GM18505 (cell line): ENCODE measurements around the gene SIGLEC8.
"Not testable (repeated sequence)": the region's sequence is repeated elsewhere in the genome, so short reads cannot be mapped to it uniquely, and the experiment has no call there.

Experiments used
- ATAC-seq: cut with Tn5 transposase; IDR thresholded peaks from one replicate; pipeline ENCODE4 v1.9.1; 2021; ENCODE audit not compliant: unreplicated experiment
- POLR2A ChIP-seq: IDR thresholded peaks from 4 replicates; pipeline ENCODE4 v1.6.1; 2011; ENCODE audit warnings: borderline replicate concordance; ENCODE audit not compliant: insufficient read depth, insufficient read length; ENCODE audit errors: extremely low read depth

SIGLEC8 gene

DNA sequence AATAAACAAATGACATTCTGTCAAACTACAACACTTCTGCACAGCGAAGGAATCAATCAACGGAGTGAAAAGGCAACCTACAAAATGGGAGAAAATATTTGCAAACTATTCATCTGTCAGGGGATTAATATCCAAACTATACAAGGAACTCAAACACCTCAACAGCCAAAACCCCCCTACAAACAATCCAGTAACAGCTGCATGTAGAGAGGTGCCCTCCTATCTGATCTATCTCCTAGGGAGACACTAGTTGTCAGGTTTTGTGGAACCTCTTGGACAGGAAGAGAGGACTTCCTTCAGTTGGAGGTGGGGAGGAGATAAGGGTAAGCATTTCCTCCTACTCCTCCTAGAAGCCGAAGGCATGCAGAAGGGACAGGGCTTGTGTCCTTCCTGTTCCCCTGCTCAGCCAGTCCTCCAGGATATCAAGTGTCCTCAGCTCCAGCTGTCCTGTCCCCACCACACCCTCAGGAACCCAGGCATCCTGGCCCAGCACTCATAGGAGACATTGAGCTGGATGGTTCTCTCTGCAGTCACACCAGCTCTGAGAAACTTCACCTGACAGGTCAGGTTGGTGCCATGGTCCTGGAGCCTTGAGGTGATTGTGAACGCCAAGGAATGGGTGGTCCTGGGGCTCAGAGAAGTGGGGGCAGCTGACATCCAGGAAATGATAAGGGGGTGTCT, 9.8 kb upstream of the SIGLEC8 start:
- no peak for ATAC-seq
- no peak for TF ChIP-seq POLR2A

DNA sequence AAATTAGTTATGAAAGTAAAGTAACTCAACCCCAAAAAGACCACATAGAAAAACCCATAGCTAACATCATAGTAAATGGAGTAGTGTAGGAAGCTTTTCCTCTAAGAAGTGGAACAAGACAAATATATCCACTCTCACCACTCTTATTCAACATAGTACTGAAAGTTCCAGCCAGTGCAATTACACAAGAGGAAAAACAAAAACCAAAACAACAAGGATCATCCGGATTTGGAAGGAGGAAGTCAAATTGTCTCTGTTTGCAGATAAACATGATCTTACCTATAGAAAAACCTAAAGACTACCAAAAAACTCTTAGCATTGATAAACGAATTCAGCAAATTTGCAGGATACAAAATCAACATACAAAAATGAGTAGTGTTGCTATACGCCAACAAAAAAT, 8.5 kb upstream of the SIGLEC8 start:
- TF ChIP-seq POLR2A: no peak
- no peak for ATAC-seq

DNA sequence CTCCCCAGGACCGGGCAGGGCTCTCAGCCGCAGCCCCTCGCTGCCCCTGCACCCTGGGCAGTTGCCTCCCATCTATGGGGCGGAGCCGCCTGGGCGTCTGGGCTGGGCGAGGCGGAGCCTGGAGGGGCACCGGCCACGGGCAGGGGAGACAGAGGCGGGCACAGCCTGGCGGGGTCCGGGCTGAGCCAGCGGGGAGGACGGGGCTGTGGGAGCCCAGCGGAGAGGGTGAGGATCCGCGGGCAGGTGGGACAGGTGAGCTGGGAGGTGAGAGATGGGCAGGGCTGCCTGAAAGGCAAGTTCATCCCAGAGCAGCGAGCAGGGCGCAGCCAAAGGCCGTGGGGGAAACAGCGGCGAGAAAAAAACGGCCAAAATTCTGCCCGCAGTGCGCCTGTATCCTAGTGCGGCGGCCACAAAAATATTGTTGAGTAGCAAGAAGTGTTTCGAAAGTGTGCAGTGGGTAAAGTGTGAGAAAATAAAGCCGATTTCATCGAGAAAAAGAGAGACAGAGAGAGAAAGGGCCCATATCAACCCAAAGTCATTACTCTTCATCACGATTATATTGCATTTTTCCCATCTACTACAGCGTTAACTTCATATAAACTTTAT, 5.8 kb upstream of the SIGLEC8 start:
- not testable (repeated sequence) for ATAC-seq

DNA sequence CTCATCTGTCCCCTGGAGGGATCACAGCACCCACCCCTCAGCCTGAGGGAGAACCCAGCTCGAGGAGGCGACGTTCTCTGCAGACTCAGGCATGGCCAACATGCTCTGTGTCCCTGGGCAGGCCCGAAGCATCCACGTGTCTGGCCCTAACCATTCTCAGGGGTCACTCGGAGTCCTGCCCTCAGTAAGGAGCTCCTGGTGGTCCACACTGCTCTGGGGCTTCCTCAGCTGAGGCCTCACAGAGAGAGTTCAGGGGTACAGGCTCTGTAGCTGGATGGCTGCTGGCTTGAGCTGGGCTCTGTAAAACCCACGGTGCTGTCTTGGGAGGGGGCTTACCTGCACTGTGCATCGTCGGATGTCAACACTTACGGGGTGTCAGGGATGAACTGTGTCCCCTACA, 4.4 kb upstream of the SIGLEC8 start:
- ATAC-seq: no peak
- TF ChIP-seq POLR2A: no peak

DNA sequence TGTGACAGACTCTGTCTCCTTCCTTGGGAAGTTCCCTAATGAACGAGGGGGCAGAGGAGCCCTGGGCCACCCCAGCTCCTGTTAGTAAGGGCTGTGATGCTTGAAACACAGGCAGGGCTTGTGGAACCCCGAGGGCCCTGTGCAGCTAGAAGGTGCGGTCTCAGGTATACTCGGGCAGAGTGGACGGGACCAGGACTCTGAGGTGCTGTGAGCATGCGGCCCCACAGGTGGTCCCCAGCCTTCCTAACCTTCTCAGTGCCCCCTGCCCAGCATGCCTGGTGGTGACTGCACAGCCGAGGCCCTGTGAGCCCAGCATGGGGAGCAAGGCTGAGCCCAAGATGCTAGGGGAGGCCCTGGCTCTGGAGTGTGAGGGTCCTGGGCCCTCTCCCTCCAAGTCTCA, 4.0 kb upstream of the SIGLEC8 start:
- no peak for TF ChIP-seq POLR2A
- ATAC-seq: no peak

DNA sequence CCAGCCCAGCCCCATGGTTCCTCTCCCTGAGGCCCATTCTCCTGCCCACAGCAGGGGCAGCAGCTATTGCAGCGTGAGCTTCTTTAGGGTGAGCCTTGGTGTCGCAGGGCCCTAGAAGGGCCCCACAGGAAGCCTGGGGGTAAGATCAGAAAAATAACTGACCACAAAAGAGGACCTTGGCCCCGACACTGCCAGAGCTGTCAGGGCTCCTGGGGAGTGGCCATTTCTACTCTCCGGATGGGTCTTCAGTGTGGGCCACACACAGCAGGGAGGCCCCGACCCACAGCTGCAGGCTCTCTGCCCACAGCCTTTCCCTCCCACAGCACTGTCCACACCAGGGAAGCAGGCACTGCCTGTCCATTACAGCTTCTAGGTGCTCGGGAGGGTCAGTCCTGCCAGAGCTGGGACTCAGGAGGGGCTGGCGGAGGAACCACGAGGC, 3.5 kb upstream of the SIGLEC8 start:
- no peak for ATAC-seq

DNA sequence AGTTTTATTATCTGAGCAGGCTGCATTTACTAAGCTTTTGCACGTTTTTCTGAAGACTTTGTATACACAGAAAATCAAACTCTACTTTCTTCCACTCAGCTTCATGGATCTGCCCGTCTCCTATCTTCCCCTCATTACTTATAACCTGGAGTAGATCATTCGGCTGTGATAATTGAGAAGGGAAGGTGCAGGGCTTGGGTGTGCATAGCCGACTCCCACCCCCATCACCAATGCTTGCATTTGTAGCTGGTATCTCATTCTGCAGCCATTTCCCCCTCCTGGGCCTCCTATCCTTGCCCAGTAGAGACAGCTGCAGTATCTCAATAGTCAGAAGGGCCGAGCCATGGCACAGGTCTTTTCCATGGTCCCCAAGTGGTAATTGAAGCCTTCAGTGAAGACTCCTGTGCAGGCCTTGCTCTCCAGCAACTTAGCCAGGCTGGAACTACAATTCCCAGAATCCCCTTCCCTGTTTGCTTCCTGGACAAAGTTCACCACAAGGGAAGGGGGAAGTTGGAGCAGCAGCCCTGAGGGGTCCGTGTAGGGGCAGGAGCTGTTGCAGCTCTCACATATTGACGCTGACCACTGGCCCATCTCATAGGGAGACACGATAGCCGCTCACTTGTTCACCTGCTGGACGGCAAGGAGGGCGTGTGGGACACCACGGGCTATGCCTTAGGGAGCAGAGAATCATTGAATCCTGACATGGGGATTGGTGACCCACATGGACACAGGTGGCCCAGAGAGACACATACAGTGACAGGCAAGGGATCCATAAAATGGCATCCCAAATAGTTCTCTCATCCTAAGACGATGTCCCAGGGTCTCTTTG, 2.1 kb upstream of the SIGLEC8 start:
- no peak for TF ChIP-seq POLR2A
- ATAC-seq: no peak

More for the DNA sequence above, 3.5 kb upstream of the SIGLEC8 start:
- no peak for TF ChIP-seq POLR2A

DNA sequence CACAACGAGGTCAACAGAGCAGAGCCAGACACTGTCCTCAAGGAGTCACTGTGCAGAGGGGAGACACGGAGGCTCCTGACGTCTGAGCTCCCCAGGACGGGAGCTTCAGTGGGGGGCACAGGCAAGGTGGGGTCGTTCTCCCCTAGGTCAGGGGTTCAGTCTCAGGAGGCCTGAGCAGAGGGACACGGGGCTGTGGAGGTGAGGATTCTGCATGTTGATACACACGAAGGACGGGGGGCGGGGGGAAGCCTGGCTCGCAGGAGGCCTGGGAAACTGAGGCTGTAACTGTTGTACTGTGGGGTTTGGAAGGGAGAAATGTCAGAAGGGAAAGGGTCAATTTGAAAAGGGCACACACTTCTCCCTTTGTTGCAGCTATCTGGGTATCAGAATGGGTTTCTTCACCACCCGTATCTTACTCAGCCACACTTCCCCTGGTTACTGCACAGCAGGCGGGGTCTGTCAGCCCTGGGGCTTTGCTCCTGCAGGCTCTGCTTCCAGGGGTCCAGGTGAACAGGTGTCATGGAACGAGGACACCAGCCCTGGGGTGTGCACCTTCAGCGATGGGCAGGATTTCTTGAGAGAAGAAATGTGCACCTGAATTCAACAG, 748 bp upstream of the SIGLEC8 start:
- ATAC-seq: no peak
- no peak for TF ChIP-seq POLR2A

DNA sequence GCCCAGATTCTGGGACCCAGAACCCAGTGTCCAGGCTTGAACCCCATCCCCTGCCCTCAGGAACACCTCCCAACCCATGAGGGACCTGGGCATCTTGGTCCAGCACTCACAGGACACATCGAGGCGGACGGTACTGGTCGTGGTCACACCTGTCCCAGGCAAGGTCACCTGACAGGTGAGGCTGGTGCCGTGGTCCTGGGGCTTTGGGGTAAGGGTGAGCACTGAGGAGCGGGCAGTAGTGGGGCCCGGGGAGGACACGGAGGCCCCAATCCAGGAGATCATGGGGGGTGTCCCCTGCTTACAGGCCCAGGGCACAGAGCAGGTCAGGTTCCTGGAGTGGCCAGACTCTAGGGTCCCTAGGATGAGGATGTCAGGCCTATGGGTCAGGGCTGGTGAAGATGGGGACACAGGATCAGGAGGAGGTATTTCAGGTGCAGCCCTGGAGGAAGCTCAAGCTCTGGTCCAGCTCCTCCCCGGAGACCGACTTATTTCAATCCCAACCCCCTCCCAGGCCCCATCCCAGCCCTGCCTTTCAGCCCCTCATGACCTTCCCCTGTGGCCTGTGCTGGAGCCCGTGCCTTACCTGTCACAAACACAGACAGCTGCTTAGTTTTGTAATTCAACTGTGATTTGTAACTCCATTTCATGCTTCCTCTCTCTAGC, 772 bp downstream of the SIGLEC8 start:
- ATAC-seq: no peak

DNA sequence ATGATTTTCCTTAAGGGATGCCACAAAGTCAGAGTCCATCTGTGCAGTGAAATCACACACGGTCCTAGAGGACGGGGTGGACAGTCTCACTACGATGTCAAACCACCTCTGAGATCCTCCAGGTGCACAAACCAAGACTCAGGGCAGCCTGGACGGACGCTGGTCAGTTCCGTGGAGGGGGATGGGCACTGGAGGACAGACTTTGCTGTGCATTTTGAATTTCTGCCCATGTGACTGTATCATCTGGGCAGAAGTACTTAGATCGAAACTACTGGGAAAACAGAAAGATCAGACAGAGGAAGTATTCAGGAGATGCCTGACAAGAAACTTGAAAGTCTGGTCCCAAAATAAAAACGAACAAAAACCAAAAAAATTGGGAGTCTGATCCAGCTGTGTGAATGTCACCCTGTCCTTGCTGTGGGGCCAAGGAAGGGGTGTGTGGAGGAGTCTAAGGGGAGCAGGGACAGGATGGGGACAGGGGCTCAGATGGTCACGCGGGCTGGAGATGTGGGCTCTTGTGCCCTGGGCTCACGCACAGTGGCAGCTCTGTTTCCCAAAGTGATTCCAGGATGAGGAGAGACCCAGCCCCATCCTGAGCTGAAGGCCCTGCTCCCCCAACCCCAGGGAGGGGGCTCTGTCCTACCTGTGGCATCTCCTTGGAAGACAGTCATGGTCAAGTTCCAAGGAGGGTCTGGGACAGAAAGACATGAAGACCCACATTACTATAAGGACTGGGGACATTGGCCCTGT, 1.5 kb downstream of the SIGLEC8 start:
- TF ChIP-seq POLR2A: no peak
- no peak for ATAC-seq

More for the DNA sequence above, 772 bp downstream of the SIGLEC8 start:
- TF ChIP-seq POLR2A: no peak

DNA sequence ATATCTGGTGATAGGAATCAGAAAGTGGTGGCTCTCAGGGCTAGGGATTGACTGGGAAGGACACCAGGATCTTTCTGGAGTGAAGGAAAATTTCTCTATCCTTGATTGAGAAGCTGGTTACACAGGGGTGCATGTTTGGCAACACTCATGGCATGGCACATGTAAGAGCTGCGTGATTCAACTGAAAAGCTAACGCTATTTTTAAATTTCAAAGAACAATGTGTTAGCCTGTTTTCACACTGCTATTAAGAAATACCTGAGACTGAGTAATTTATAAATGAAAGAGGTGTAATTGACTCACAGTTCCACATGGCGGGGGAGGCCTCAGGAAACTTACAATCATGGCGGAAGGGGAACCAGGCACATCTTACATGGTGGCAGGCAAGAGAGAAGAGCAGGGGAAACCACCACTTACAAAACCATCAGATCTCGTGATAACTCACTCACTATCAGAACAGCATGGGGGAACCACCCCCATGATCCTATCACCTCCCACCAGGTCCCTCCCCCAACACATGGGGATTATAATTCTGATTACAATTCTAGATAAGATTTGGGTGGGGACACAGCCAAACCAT, 7.4 kb downstream of the SIGLEC8 start:
- ATAC-seq: no peak
- no peak for TF ChIP-seq POLR2A

DNA sequence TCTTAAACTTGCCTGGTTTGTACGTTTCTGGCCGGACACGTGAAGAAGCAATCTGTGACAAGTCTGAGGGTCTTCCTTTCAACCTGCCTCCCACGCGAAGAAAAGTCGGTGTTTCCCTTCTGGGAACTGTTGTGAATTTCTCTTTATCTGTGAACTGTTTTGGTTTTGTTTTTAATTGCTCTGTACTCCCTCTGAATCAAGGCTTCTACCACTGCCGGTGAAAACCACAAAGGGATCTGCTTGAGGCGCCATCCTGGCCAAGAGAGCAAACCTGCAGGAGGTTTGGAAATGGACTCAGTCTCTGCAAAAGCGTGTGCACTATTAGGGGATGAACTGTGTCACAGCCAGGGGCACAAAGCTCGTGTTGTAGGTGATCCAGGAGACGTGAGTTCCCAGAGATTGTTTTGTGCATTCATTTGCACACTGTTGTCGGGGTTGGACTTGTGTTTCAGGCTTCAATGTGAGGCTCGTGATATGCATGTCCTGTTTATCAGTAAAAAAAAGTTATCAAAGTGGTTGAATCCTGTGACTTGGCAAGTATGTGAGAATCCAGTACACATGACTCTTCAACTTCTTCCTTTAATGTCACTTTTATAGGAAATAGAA, 9.7 kb downstream of the SIGLEC8 start:
- TF ChIP-seq POLR2A: no peak
- no peak for ATAC-seq

DNA sequence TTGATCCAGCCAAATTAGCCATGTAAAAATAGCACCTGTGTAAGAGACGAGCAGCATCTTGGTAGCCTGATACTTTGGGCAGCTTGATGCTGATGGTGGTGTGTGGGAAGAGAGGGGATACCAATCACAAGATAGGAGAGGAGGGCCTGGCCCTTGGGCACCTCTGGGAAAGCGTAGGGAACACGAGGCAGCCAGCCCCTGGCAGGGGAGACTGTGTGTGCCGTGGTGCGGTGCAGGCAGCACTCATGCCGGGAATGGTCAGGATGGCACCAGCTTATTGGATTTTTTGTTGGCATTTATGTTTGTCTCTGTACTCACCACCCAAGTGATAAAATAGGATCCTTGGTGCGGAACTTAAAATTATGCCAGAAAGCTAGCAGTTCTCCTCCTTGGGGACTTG, 10.2 kb downstream of the SIGLEC8 start:
- TF ChIP-seq POLR2A: no peak

DNA sequence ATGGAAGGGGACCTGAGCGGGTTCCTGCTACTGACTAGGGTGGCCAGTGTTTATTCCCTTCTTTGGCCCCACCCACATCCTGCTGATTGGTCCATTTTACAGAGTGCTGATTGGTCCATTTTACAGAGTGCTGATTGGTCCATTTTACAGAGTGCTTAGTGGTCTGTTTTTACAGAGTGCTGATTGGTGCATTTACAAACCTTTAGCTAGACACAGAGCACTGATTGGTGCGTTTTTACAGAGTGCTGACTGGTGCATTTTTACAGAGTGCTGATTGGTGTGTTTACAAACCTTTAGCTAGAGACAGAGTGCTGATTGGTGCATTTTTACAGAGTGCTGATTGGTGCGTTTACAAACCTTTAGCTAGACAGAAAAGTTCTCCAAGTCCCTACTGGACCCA, 10.7 kb downstream of the SIGLEC8 start:
- ATAC-seq: not testable (repeated sequence)

More for the DNA sequence above, 10.2 kb downstream of the SIGLEC8 start:
- ATAC-seq: no peak
